Measurements from ENCODE around the gene DGKD.

Gene DGKD

GRCh38 chr2:233429175-233429897, 75.0 kb downstream of the DGKD start:
- DNase-seq (ENCODE audit: low read depth), result no peak

GRCh38 chr2:233430081-233430480, 75.8 kb downstream of the DGKD start:
- DNase-seq (ENCODE audit: low read depth), result peak; percentile 82

- DNase-seq (ENCODE audit: low read depth), result no peak
Measured at GRCh38 chr2:233430651-233431050, 76.4 kb downstream of the DGKD start.

- no peak for DNase-seq (ENCODE audit: low read depth)
Measured at GRCh38 chr2:233433029-233433428, 78.7 kb downstream of the DGKD start.

- no peak for DNase-seq (ENCODE audit: low read depth)
Measured at GRCh38 chr2:233433794-233434193, 79.5 kb downstream of the DGKD start.

- DNase-seq (ENCODE audit: low read depth), result no peak
Measured at GRCh38 chr2:233434666-233435330, 80.5 kb downstream of the DGKD start.

- DNase-seq (ENCODE audit: low read depth), result no peak
Measured at GRCh38 chr2:233435436-233436190, 81.3 kb downstream of the DGKD start.

GRCh38 chr2:233436191-233436581, 81.9 kb downstream of the DGKD start:
- no peak for DNase-seq (ENCODE audit: low read depth)

GRCh38 chr2:233436691-233437438, 82.6 kb downstream of the DGKD start:
- no peak for DNase-seq (ENCODE audit: low read depth)

- no peak for DNase-seq (ENCODE audit: low read depth)
Measured at GRCh38 chr2:233437439-233437955, 83.2 kb downstream of the DGKD start.

GRCh38 chr2:233438573-233439147, 84.4 kb downstream of the DGKD start:
- no peak for DNase-seq (ENCODE audit: low read depth)

- DNase-seq (ENCODE audit: low read depth), result no peak
Measured at GRCh38 chr2:233439191-233439590, 84.9 kb downstream of the DGKD start.

GRCh38 chr2:233440314-233440713, 86.0 kb downstream of the DGKD start:
- DNase-seq (ENCODE audit: low read depth), result no peak

GRCh38 chr2:233440714-233441113, 86.4 kb downstream of the DGKD start:
- DNase-seq (ENCODE audit: low read depth), result no peak

- no peak for DNase-seq (ENCODE audit: low read depth)
Measured at GRCh38 chr2:233441161-233442027, 87.1 kb downstream of the DGKD start.

GRCh38 chr2:233442028-233442310, 87.7 kb downstream of the DGKD start:
- DNase-seq (ENCODE audit: low read depth), result no peak

- DNase-seq (ENCODE audit: low read depth), result peak; percentile 84
Measured at GRCh38 chr2:233443511-233444183, 89.4 kb downstream of the DGKD start.

- no peak for DNase-seq (ENCODE audit: low read depth)
Measured at GRCh38 chr2:233444501-233444900, 90.2 kb downstream of the DGKD start.

GRCh38 chr2:233445152-233445830, 91.0 kb downstream of the DGKD start:
- DNase-seq (ENCODE audit: low read depth), result no peak

- DNase-seq (ENCODE audit: low read depth), result no peak
Measured at GRCh38 chr2:233446121-233446520, 91.8 kb downstream of the DGKD start.

Data from ELR (cell line).